Stimulated activated CD8-positive, alpha-beta memory T cell treated with anti-CD3 and anti-CD28 coated beads, Interleukin-15, amount 100 ng/mL, for 48 hours (primary cell): ENCODE measurements around the gene FMNL3.

ENCODE experiments used
- DNase-seq, 2 donors: peaks; one replicate each; pipeline ENCODE4 v3.0.0-alpha.2; 2020; ENCODE audit warnings: low read depth in 2 of 2

Gene FMNL3

GRCh38 chr12:49604856-49605255, 102.3 kb downstream of the FMNL3 start:
- DNase-seq: no peak

GRCh38 chr12:49603721-49604120, 103.5 kb downstream of the FMNL3 start:
- DNase-seq: no peak

GRCh38 chr12:49599961-49600360, 107.2 kb downstream of the FMNL3 start:
- no peak for DNase-seq

GRCh38 chr12:49598527-49598926, 108.7 kb downstream of the FMNL3 start:
- DNase-seq: no peak

GRCh38 chr12:49588721-49589516, 118.3 kb downstream of the FMNL3 start:
- DNase-seq: no peak

- DNase-seq: no peak
Measured at GRCh38 chr12:49588281-49588680, 118.9 kb downstream of the FMNL3 start.

- no peak for DNase-seq
Measured at GRCh38 chr12:49587174-49587908, 119.9 kb downstream of the FMNL3 start.
